GDM1 (cell line): ENCODE measurements around the gene SPINDOC.

Experiments
- DNase-seq: peaks from one replicate; lab custom pipeline; 2025; lab: John Stamatoyannopoulos, UW

The SPINDOC gene

DNA sequence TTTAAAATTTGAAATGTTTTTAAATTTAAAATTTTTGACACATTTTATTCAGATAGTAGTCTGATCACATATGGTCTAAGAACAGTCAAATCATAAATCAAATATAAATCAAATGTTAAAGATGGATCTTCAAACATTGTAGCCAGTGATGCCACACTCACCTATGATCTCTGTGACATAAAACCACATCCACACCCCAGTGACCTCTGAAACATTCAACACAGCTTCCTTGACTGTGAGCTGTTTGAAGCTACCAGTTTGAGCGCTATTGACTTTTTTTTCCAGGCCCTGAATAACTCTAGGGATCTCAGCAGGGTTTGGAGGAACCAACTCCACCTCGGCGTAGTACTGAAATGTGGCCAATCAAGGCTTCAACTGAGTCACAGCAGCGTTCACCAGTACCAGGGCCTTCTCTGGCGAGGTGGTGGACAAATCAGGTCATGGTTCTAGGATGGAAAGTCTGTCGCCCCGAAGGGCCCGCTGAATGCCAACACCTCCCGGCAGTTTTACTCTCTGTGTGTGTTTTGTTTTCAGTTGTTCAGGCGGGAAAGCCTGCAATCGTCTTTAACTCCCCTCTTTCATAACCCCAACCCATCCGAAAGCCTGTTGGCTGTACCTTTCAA is 21.4 kb downstream of the SPINDOC start:
- no peak for DNase-seq

DNA sequence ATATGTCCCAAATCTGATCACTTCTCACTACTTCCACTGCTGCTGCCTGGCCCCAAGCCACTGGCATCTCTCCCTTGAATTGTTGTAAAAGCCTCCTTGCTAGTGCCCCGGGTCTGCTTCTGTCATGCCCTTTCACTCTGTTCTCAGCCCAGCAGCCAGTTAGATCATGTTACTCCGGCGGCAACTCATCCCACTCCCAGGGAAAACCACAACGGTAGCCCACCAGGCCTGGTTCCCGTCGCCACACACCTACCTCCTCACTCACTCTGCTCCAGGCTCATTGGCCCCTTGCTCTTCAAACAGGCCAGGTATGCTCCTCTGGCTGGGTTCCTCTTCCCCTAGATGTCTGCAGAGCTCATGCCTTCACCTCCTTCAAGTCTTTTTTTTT is 21.9 kb downstream of the SPINDOC start:
- no peak for DNase-seq

DNA sequence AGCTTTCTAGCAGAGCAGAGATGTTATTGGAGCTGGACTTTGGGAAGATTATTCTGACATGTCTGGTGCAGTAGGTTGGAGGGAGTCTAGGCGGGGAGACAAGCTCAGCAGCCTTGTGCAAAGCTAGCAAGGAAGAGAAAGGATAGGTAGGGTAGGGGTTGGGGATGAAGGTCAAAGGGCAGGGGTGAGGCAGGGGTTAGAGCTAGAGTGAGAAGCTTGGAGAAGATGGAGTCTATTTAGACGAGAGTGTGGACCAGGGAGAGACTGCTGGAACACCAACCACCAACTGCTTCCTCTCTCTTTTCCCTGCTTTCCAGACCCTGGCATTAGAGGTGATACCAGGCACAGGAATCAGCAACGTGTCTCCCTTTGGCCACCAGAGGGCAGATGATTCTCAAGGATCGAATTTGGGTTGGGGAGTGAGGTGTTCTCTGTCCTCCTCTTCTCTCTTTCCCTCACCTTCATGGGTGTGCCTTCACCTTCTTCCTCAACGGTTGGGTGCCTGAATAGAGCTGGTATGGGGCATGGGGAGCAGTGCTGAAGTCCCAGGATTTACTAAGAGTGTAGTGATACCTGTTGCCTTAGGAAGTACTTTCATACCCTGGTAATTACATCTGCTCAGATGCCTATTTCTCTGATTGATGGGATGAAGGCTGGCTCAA is 23.9 kb downstream of the SPINDOC start:
- DNase-seq = peak; percentile 55

DNA sequence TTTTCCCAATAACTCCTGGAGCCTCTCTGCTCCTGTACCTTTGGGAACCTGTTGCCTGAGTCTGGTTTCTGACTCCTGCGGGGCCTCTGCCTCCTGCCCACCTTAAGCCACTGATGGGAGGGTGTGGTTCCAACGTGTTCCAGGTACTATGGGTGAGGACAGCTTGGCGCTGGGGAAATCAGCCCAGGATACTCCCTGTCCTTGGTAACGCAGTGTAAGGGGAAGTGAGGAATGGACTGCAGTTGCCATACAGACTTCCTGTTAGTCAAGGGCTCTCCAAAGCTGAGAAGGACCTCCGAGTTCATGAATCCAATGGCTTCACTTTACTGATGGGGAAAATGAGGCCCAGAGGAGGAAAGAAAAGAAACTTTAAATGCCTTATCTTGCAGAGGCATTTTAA is 24.5 kb downstream of the SPINDOC start:
- no peak for DNase-seq

DNA sequence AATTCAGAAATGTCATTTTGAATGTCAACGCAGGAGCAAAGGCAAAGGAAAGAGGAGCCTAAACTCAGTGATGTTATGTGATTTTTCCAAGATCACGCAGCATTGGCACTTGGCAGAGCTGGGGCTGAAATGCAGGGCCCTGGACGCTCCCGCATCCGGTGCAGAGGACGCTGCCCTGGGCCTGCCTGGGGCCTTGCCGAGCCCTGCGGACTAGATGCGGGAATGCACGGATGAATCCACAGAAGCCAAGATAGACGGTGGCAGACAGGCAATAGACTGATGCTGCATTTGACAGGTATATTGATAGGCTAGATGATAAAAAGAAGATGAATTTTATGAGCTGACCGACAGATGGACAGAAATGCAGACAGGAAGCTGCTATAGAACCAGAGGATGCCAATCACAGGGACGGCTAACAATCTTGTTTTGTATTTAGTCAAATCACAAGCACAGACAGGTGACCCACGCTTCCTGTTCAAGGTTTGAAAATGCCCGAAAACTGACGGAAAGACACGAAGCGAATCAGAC is 25.0 kb downstream of the SPINDOC start:
- no peak for DNase-seq

DNA sequence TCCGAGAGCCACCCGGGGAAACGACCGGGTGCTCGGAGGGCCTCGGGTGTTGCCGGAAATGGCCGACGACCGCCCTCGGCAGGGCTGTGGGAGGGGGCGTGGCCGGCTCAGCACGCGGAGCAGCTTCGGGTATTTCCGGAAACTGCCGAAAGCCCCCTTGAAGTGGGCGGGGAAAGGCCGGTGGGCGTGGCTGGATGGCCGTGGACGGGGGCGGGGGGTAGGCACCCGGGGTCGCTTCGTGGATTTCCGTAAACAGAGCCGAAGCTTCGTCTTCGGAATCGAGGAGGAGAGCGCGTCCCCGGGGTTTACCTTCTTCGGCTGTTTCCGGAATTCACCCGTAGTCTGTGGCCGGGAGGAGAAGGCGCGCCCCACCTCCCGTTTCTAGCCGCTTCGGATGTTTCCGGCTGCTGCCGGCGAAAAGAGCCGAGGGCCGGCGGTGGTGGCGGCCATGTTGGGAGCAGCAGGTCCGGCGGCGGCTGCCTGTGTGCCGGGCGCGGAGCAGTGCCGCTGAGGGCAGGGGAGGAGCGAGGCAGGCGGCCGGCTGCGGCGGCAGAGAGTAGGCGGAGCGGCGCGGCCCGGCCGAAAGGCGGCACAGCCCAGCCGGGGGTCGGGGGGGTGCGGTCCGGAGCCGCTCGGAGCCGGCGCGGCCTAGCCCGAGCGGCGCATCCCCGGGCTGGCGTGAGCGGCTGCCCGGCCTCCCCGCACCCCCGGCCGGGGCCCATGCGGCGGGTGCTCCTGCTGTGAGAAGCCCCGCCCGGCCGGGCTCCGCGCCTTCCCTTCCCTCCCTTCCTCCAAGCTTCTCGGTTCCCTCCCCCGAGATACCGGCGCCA is 25.6 kb downstream of the SPINDOC start, which contains the start of gene MARK2:
Gene MARK2, plus strand, starts transcription at position 433 of the 830 bp plus-strand sequence. Its CDS starts 397 bp downstream, at position 830.
- DNase-seq = peak; percentile 95

DNA sequence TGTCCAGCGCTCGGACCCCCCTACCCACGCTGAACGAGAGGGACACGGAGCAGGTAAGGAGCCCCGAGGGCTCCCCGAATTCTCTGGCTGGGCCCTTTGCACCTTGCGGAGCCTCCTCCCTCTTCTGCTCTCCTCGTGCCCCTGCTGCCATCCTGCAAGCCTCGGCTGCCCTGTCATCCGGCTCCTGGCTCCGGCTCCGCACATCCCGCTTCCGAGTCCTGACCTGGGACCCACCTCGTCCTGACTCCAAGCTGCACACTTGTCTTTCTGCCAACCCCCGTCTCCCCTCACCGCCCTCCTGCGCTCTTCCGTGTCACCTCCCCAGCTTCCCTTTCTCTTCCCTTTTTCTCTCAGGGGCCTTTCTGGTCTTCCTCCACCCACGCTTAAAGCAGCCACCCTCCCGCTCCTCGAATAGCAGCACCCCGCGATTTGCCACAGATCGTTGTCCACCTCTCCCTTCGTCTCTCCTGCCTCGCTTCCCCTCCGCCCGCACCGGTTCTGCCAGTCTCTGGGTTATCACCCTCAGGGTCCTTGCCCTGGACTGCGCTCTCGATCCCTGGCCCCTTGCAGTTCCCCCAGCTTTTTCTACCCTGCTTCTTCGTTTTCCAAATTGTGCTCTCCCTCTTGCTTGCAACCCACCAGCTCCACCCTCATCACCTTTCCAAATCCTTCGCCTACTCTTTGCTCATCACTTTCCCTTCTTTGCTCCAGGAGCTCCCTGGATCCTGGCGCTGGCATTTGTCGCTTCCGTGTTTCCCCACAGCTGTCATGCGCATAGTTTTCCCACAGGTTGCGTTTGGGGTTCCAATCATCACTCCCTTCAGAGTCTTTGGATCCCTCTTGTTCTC is 26.5 kb downstream of the SPINDOC start:
- peak; percentile 26 for DNase-seq

DNA sequence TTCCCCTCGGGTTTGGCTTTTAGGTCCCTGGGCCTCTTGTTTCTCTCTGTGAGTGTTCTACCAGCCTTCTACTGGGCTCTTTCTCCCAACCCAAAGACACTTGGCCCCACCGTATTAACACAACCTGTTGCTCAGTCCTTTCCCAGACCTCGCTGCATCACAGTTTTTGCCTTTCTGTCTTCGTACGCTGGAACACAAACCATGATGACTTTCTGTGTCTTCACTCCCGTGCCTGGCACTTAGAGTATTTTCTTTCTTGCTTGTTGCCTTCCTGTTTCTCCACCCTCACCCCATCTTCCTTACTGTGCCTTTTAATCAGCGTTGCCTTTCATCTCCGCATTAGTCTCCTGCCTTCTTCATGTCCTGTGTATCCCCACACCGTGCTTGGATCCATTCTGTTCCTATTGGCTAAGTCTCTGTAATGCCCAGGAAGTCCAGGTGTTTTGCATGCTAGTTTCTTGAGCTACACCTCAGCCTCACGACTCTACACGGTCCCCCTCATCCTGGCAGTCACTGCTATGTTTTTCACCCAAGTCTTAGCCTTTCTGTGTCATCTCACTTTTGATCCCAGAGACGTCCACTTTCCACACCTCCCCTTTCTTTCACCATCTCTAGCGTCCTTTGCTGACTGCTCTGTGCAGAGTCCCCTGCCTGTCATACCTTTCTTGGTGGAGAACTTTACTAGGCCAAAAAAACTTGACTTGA is 27.3 kb downstream of the SPINDOC start:
- DNase-seq = no peak

DNA sequence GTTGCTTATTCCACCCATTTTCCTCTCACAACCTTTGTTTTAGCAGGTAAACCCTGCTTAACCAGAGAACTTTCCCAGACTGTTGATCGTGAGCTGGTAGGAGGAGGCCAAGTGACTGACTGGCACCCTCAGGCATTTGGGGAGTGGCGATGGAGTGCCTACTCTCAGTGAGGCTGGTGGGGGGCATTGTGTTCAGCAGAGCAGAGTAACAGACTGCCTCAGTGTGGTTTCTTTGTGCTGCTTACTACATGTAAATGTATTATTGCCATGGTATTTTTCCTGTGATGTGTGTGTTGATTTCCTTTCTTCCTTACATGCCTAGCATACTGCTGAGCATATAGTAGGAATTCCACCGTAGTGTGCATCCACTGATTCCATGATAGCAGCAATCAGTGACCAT is 28.3 kb downstream of the SPINDOC start:
- no peak for DNase-seq

DNA sequence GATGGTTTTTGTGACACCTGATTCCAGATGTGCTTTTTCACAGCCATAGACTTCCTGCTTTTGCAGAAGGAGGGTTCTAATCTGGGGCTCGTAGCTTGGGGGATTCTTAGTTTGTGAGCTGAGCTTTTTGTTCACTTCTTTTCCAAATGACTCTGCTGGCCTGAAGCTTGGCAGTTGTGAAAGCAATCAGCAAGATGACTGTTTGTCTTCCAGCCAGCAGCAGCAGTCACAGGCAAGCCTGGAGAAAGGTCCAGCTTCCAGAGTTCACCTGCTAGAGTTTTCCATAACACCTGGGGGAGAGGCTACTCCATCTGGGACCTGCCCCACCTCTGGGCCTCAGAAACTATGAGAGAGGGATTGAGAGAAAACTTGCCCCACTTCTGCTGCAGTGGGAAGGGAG is 29.8 kb downstream of the SPINDOC start:
- no peak for DNase-seq

DNA sequence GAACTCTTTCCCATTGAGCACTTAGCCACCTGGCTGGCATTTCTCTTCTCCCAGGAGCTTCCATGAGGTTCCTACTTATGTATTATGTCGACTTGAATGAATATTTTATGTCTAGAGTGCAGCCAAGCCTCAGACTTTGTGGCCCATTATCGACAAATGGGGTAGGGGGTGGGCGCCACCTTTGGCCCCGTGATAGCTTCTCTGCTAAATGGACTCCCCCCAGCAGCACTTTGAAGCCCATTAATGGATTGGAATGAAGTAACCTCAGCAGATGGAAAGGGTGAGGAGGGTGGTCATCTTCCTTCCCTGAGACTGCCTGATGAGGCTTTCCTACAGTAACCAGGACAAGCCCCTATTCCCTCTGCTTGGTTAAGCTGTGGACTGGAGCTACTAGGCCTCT is 31.6 kb downstream of the SPINDOC start:
- no peak for DNase-seq

DNA sequence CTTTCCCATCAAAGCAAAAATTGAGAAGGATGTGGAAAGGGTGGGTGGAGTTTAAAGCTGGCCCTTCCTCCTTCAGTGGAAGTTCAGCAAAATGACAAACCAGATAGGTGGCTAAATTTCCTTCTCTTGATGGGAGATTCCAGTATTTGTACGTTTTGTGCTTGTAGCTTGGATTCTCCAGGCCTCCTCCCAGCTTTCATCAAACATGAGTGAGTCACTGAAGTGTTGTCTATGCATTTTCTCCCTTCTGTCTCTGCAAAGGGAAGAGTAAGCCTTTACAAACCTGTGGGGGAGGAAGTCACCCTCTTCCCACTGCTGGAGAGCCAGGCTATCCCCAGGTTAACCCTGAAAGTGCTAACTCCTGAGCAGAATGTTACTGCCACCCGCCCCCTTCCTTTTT is 32.0 kb downstream of the SPINDOC start:
- no peak for DNase-seq

DNA sequence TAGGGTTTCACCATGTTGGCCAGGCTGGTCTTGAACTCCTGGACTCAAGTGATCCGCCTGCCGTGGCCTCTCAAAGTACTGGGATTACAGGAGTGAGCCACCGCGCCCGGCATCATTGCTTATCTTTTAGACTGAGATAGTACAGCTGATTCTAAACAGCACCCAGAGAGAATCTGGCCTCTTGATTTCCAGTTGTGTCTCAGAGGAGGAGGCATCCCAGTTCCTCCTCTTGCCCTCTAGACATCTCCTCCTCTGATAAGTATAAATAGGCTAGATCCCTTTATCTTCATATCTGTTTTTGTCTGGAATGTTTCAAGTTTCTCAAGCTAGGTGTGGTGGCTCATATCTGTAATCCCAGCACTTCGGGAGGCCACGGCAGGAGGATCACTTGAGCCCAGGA is 32.7 kb downstream of the SPINDOC start:
- DNase-seq = no peak

DNA sequence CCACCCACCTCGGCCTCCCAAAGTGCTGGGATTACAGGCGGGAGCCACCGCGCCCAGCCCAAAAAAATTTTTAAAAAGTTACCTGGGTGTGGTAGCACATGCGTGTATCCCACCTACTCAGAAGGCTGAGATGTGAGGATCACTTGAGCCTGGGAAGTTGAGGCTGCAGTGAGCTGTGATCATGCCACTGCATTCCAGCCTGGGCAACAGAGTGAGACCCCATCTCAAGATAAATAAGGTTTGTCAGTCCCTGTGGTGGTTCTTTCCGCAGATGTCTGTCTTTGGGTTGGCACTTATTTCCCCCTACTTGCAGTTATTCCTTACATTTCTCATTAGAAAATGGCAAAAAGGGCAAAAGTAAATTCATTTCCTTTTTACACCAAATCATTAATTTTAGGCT is 33.6 kb downstream of the SPINDOC start:
- no peak for DNase-seq

DNA sequence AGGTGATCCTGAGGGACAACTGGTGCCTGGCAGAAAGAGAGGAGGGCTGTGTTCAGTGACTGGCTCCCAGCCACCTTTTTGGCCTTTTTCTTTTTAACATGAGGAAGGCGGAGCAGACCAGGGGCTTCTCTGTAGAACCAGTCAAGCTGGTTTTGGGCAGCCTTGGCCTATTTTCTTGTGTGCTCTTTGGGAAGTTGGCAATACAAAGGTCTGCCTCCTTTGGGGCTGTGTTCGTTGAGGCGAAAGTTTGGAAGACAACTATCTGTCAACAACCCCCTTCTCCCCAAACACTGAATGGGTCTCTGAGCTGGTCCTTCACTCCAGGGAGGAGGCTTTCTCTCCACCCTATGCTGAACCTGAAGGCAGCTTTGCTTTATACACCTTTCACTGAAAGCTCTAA is 34.1 kb downstream of the SPINDOC start:
- DNase-seq = no peak

DNA sequence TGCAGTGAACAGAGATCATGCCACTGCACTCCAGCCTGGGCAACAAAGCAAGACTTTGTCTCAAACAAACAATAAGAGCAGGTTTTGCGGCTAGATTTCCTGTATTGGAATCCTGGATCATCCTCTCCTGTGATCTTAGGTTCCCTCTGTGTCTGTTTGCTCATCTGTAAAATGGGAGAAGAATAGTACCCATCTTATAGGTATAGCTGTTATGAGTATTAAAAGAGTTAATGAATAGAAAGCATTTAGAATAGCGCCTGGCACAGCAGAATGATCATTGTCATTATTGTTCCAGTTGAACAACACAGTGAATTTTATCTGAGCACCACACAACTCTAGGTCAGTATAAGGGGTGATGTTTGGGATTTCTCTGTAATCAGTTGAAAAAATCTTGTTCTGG is 36.4 kb downstream of the SPINDOC start:
- no peak for DNase-seq

DNA sequence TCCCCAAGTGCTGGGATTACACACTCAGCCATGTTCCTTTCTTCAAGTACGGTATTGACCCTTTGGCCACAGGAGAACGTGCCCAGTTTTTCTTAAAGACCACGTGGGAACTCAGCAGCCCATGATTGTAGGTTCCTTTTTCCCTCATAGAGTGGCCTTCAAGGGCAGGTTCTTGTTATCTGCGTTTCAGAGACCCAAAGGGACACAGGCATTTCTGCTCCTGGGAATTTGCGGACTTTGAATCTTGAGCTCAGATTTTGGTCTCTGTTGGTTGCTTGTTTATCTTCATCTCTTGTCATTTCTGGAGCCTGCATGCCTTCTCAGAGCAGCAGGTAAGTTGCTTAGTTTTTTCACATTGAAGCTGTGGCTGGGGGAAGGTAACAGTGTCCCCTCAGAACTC is 37.7 kb downstream of the SPINDOC start:
- DNase-seq = no peak

DNA sequence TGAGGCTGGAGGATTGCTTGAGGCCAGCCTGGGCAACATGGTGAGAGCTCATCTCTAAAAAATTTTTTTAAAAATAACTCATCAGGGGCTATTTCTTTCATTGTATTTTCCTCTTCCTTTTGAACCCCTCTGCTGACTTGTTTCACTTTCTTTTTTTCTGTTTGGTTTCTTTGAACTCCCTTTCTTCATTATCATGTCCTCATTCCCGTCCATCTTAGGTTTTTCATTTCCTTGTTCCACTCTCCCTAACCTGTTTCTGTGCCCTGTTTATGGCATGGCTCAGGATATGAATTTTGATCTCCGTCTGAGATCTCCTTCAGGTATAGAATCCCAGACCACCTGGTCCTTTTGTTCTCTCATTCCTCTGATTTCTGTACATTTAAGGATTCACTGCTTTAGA is 38.1 kb downstream of the SPINDOC start:
- DNase-seq = no peak

DNA sequence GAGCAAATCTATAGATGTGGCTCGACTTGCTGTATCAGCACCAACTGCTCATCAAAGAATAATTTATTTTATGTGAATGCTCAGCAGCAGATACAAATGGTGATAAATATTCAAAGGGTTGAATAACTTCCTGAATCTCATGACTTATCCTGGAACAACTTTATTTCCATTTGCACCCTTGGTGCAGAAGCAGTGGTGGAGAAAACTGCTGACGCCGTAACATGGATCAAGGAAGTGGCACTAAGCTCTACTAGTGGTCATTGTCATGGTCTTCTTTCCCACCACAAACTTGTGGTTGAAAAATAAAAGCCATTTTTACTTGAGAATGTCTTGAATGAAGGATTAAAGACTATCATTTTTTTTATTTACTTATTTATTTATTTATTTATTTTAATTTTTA is 40.2 kb downstream of the SPINDOC start:
- no peak for DNase-seq

DNA sequence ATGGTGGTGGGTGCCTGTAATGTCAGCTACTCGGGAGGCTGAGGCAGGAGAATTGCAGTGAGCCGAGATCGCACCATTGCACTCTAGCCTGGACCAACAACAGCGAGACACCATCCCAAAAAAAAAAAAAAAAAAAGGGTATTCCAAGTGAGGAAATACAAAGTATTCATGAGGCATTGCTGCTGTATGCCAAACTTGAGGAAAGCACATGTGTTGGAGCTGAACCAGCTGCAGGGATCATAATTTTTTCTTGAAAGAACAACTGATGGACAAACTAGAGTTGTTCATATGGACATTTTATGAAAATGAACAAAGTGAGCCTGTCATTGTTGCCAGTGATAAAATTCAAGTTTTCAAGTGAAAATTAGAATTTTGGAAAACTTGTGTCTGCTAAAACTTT is 41.4 kb downstream of the SPINDOC start:
- DNase-seq = no peak

DNA sequence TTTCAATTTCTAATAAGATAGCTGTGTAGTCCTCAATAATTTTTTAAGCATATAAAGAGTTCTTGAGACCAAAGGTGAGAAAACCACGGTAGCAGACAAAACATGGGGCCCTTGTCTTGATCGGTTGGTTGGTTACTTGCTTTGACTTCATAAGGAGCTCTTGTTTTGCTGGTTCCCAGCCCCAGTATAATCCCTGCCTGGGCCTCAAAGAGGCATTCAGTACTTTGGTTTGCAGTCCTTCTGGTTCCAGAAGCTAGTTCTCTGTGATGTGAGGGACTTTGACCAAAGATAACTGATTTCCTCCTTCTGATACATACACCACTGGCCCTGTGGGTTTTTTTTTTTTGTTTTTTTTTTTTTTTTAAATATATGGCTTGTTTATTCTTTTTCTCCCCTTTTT is 42.7 kb downstream of the SPINDOC start:
- no peak for DNase-seq
